Keratinocyte (primary cell): ENCODE data around the gene DNAJB2.

Experiments used
- EZH2 ChIP-seq: IDR thresholded peaks from one replicate; pipeline ENCODE4 v1.6.1; 2012; ENCODE audit warnings: inconsistent platforms, mild to moderate bottlenecking, low read length, moderate library complexity
- TF ChIP-seq, protein P1 (sequence below), 3 experiments: IDR thresholded peaks in 1 of 3; conservative IDR thresholded peaks in 1 of 3; optimal IDR thresholded peaks in 1 of 3; 2 replicates in 2 of 3; 3 replicates in 1 of 3; pipeline versions ENCODE3 to v1.5.1; 2011; ENCODE audit warnings: low read length in 3 of 3, mild to moderate bottlenecking in 3 of 3, moderate library complexity in 2 of 3, control low read depth in 1 of 3, inconsistent platforms in 1 of 3; ENCODE audit not compliant: insufficient read depth in 2 of 3; ENCODE audit errors: extremely low read depth in 1 of 3

DNA sequence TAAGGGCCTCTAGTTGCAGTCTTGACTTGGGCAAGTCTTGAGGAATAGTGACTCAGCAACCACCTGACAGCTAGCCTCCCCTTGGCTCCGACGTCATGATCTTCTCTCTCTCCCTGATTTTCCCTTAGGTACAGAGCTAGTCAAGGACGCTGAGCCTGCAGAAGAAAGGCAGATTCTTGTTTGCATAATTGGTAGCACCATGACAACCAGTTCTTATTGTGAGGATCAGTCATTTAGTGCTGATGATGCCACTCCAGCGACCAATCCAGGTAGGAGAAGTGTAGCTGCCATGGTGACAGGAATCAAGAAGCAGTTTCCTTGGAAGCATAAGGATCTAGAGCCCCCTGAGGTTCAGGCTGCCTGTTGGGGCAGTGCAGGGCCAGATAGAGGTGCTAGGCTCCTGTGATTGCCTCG lies 56.2 kb downstream of the DNAJB2 start:
- TF ChIP-seq, protein P1, sequence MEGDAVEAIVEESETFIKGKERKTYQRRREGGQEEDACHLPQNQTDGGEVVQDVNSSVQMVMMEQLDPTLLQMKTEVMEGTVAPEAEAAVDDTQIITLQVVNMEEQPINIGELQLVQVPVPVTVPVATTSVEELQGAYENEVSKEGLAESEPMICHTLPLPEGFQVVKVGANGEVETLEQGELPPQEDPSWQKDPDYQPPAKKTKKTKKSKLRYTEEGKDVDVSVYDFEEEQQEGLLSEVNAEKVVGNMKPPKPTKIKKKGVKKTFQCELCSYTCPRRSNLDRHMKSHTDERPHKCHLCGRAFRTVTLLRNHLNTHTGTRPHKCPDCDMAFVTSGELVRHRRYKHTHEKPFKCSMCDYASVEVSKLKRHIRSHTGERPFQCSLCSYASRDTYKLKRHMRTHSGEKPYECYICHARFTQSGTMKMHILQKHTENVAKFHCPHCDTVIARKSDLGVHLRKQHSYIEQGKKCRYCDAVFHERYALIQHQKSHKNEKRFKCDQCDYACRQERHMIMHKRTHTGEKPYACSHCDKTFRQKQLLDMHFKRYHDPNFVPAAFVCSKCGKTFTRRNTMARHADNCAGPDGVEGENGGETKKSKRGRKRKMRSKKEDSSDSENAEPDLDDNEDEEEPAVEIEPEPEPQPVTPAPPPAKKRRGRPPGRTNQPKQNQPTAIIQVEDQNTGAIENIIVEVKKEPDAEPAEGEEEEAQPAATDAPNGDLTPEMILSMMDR (optimal IDR thresholded peaks at IDR 0.05 in 1 of 3, IDR thresholded peaks at IDR 0.05 in 1 of 3, conservative IDR thresholded peaks at IDR 0.05 in 1 of 3; ENCODE audit: extremely low read depth in 1 of 3, insufficient read depth in 2 of 3, low read length in 3 of 3), result no peak
- no peak for TF ChIP-seq EZH2
